K562 treated with DMSO at 1 percent for 4 hours (cell line): ENCODE measurements around the gene PVRIG. TPM values are rescaled to one million over a fixed set of nuclear protein-coding genes. Genes with fewer than 3 reads are reported as not detected.

Experiments
- total RNA-seq: library from RNA; unstranded; fragments of 300-600 nt; gene quantifications from 2 replicates; pipeline ENCODE4 v1.2.3, GENCODE V29; 2022; ENCODE audit not compliant: insufficient read depth

PVRIG gene
- total RNA-seq: not detected in 2 replicates

DNA sequence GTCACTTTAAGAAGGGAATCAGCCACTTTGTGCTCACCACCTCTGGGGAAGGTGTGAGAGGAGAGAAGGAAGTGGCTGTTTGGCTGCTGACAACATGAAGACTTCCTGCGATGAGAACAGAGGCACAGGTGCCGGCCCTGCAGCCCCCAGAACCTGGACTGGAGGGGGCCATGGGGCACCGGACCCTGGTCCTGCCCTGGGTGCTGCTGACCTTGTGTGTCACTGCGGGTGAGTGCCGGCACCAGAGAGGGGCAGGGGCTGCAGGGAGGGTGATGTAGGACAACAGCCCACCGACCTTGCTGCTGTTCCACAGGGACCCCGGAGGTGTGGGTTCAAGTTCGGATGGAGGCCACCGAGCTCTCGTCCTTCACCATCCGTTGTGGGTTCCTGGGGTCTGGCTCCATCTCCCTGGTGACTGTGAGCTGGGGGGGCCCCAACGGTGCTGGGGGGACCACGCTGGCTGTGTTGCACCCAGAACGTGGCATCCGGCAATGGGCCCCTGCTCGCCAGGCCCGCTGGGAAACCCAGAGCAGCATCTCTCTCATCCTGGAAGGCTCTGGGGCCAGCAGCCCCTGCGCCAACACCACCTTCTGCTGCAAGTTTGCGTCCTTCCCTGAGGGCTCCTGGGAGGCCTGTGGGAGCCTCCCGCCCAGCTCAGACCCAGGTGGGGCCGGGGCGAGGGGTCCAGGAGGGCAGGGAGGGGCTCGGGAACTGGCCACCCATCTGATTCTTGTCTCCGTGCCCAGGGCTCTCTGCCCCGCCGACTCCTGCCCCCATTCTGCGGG lies at the start of gene PVRIG:
Gene PVRIG (plus strand): TSS at position 149 of the 785 bp plus-strand sequence. CDS start 22 bp downstream, at position 171.

GRCh38 chr7:100177045-100178001 lies 42.4 kb upstream of the PVRIG start, which contains the start of the genes GPC2 and STAG3:
GPC2 (minus strand) TSS chr7:100177381; CDS start chr7:100177199, 182 bp downstream.
STAG3 (plus strand) TSS chr7:100177918; CDS start chr7:100180557, 2,639 bp downstream.

Other genes with a start within 250 kb of the PVRIG start
- not detected in 2 replicates for gene AZGP1, start 243.9 kb upstream of the PVRIG start, total RNA-seq
- gene ZKSCAN1, start 204.4 kb upstream of the PVRIG start, total RNA-seq: 15.1 and 17.2 TPM in 2 replicates
- 8.1 and 8.9 TPM in 2 replicates for gene ZSCAN21, start 170.2 kb upstream of the PVRIG start, total RNA-seq
- gene ZNF3, start 138.2 kb upstream of the PVRIG start, total RNA-seq: 17.9 and 23.2 TPM in 2 replicates
- 158 and 176 TPM in 2 replicates for gene COPS6, start 131.0 kb upstream of the PVRIG start, total RNA-seq
- gene MCM7, start 118.6 kb upstream of the PVRIG start, total RNA-seq: 544 and 550 TPM in 2 replicates
- 10.1 and 12.3 TPM in 2 replicates for gene AP4M1, start 118.3 kb upstream of the PVRIG start, total RNA-seq
- 83.4 and 94.5 TPM in 2 replicates for gene TAF6, start 100.6 kb upstream of the PVRIG start, total RNA-seq
- 4.1 and 6.5 TPM in 2 replicates for gene CNPY4, start 100.3 kb upstream of the PVRIG start, total RNA-seq
- 1.5 and 1.9 TPM in 2 replicates for gene MBLAC1, start 93.0 kb upstream of the PVRIG start, total RNA-seq
- 305 and 308 TPM in 2 replicates for gene LAMTOR4, start 71.0 kb upstream of the PVRIG start, total RNA-seq
- gene TRAPPC14, start 61.2 kb upstream of the PVRIG start, total RNA-seq: 15.4 and 28.7 TPM in 2 replicates
- 2.3 and 3.4 TPM in 2 replicates for gene GAL3ST4, start 51.3 kb upstream of the PVRIG start, total RNA-seq
- 0.82 and 4.1 TPM in 2 replicates for gene GPC2, start 42.6 kb upstream of the PVRIG start, total RNA-seq
- 5.7 TPM in 2 replicates for gene STAG3, start 42.0 kb upstream of the PVRIG start, total RNA-seq
- gene SPDYE3, start 87.8 kb downstream of the PVRIG start, total RNA-seq: 2.6 and 2.8 TPM in 2 replicates
- gene PILRB, start 138.2 kb downstream of the PVRIG start, total RNA-seq: 28.5 and 33.4 TPM in 2 replicates
- gene PILRA, start 153.5 kb downstream of the PVRIG start, total RNA-seq: 2.6 and 4.7 TPM in 2 replicates
- gene ZCWPW1, start 208.8 kb downstream of the PVRIG start, total RNA-seq: 2.4 and 5.1 TPM in 2 replicates
- 71.3 and 78.0 TPM in 2 replicates for gene MEPCE, start 209.9 kb downstream of the PVRIG start, total RNA-seq
- 93.1 and 101 TPM in 2 replicates for gene PPP1R35, start 216.5 kb downstream of the PVRIG start, total RNA-seq
- gene SPACDR, start 244.3 kb downstream of the PVRIG start, total RNA-seq: 2.3 and 3.3 TPM in 2 replicates